HG03045 (cell line): ENCODE data around the gene MECP2.

Source experiments
- ATAC-seq: cut with Tn5 transposase; IDR thresholded peaks from one replicate; pipeline ENCODE4 v1.9.1; 2021; ENCODE audit warnings: mild to moderate bottlenecking, moderate library complexity; ENCODE audit not compliant: unreplicated experiment

The MECP2 gene

GRCh38 chrX:154064637-154065435 is 32.7 kb downstream of the MECP2 start:
- no peak for ATAC-seq

GRCh38 chrX:154063234-154063633 is 34.3 kb downstream of the MECP2 start:
- no peak for ATAC-seq

- ATAC-seq = no peak
Observed at GRCh38 chrX:154061801-154062200, 35.7 kb downstream of the MECP2 start.

GRCh38 chrX:154059729-154060245 is 37.7 kb downstream of the MECP2 start:
- no peak for ATAC-seq

GRCh38 chrX:154059231-154059630 is 38.3 kb downstream of the MECP2 start:
- ATAC-seq = no peak

GRCh38 chrX:154058214-154058997 is 39.1 kb downstream of the MECP2 start:
- no peak for ATAC-seq

- ATAC-seq = no peak
Observed at GRCh38 chrX:154057791-154058190, 39.7 kb downstream of the MECP2 start.

GRCh38 chrX:154056770-154057241 is 40.7 kb downstream of the MECP2 start:
- no peak for ATAC-seq

GRCh38 chrX:154051201-154051810 is 46.2 kb downstream of the MECP2 start:
- no peak for ATAC-seq

GRCh38 chrX:154050113-154050495 is 47.4 kb downstream of the MECP2 start:
- ATAC-seq = no peak

- no peak for ATAC-seq
Observed at GRCh38 chrX:154049209-154050112, 48.1 kb downstream of the MECP2 start.

- no peak for ATAC-seq
Observed at GRCh38 chrX:154048398-154048797, 49.1 kb downstream of the MECP2 start.

- no peak for ATAC-seq
Observed at GRCh38 chrX:154046940-154047610, 50.4 kb downstream of the MECP2 start.

- no peak for ATAC-seq
Observed at GRCh38 chrX:154046031-154046781, 51.3 kb downstream of the MECP2 start.

- no peak for ATAC-seq
Observed at GRCh38 chrX:154044091-154044490, 53.4 kb downstream of the MECP2 start.

GRCh38 chrX:154043003-154043763 is 54.3 kb downstream of the MECP2 start:
- no peak for ATAC-seq

GRCh38 chrX:154040863-154041262 is 56.7 kb downstream of the MECP2 start:
- no peak for ATAC-seq

- ATAC-seq = no peak
Observed at GRCh38 chrX:154040307-154040756, 57.2 kb downstream of the MECP2 start.
